Right lobe of liver (tissue), 6 donors: Measurements from ENCODE around the gene HERPUD1. TPM values are rescaled to one million over a fixed set of nuclear protein-coding genes. Genes with fewer than 3 reads are reported as not detected.

Experiments
- ATAC-seq, 4 donors: fragments of 200-7000 bp; cut with Tn5 transposase; one replicate each; pipeline ENCODE4 v1.9.1; 2020; ENCODE audit warnings: mild to moderate bottlenecking in 4 of 4, moderate library complexity in 4 of 4
- DNase-seq, 3 donors: peaks; one replicate each; pipeline ENCODE4 v3.0.0-alpha.2; 2020
- H3K27ac ChIP-seq, 3 donors: fragments of 200-600 bp; one replicate each; pipeline ENCODE4 v1.8.0; 2022
- H3K27me3 ChIP-seq, 2 donors: fragments of 200-600 bp; one replicate each; pipeline ENCODE4 v1.8.0; 2022
- H3K36me3 ChIP-seq, 4 donors: fragments of 200-600 bp; sonication (generic) in 1 of 4; one replicate each; pipeline versions ENCODE4 v1.5.1 to v1.8.0; 2017 to 2022; ENCODE audit warnings: control low read depth in 1 of 4
- H3K4me1 ChIP-seq, 4 donors: fragments of 200-600 bp; sonication (generic) in 1 of 4; one replicate each; pipeline versions ENCODE4 v1.5.1 to v1.8.0; 2017 to 2022; ENCODE audit warnings: control low read depth in 1 of 4
- H3K4me3 ChIP-seq, 3 donors: fragments of 200-600 bp; one replicate each; pipeline ENCODE4 v1.8.0; 2022
- H3K9me3 ChIP-seq, 4 donors: fragments of 200-600 bp; sonication (generic) in 1 of 4; one replicate each; pipeline versions ENCODE4 v1.5.1 to v1.8.0; 2017 to 2022; ENCODE audit warnings: control low read depth in 1 of 4
- CTCF ChIP-seq, 4 donors: fragments of 200-600 bp in 3 of 4; fragments of 450-650 bp in 1 of 4; IDR thresholded peaks; one replicate each; pipeline versions ENCODE4 v1.5.1 to v1.8.0; 2016 to 2022; ENCODE audit warnings: antibody characterized with exemption in 4 of 4, mild to moderate bottlenecking in 2 of 4
- POLR2A ChIP-seq: fragments of 450-650 bp; IDR thresholded peaks from one replicate; pipeline ENCODE4 v1.6.1; 2017; ENCODE audit warnings: antibody characterized with exemption, mild to moderate bottlenecking
- WGBS: methylation state at CpG from one replicate; pipeline ENCODE4 v1.1.6; 2018; ENCODE audit warnings: low coverage, low lambda C conversion rate; ENCODE audit not compliant: insufficient coverage; ENCODE audit errors: missing lambda C conversion rate; 5-methylcytosine and 5-hydroxymethylcytosine counted together
- intact Hi-C, 2 donors: fragments of 100-400 bp; cut with DNase I; formaldehyde crosslinking; loops; one replicate each; pipeline versions ENCODE4 v1.11.2 to v1.14.1; 2022
- total RNA-seq, 6 experiments: library from RNA; depleted of rRNA in 2 of 6; stranded (reverse); fragments of >200 nt in 2 of 6; fragmentation: NEBNext Ultra II Directional in 3 of 6; extraction: Animal tissue kit (Norgen Biotek cat#: 25700) in 3 of 6; gene quantifications; one replicate each; pipeline versions ENCODE4 v1.1.0 to v1.2.4, GENCODE V29; 2016 to 2023
- donor health status: DM: no; HTN: yes; CAD: no.
- donor health status: DM: no; HTN: no; CAD: no.
- donor health status: DM: no; HTN: no; CAD: no.
- donor health status: DM: no; HTN: yes; CAD: no.
- donor health status: DM: no; HTN: yes; CAD: no.

Gene HERPUD1
- total RNA-seq, 6 experiments from 2014 or later: 103 to 185 (median 133) TPM

GRCh38 chr16:56939801-56940200, 7.9 kb downstream of the HERPUD1 start:
- no peak for ATAC-seq
- no peak for DNase-seq
- 66% methylated on average over 4 of the region's 4 CpGs for WGBS
- H3K27ac ChIP-seq: no peak overlapping the region
- no peaks in the 10 kb centered on the region for H3K27me3 ChIP-seq
- peaks cover 57 to 100% (median 79%) of the 10 kb centered on the region in 4 donors for H3K36me3 ChIP-seq
- peaks cover 0 to 20% (median 14%) of the 10 kb centered on the region in 4 donors for H3K4me1 ChIP-seq
- no peaks in the 10 kb centered on the region for H3K9me3 ChIP-seq
- intact Hi-C loops: no loop called here
- no peak overlapping the region for H3K4me3 ChIP-seq
- no peak for TF ChIP-seq POLR2A
- TF ChIP-seq CTCF (IDR thresholded peaks at IDR 0.05): no peak

GRCh38 chr16:56941092-56941491, 9.2 kb downstream of the HERPUD1 start:
- intact Hi-C loops: no loop called here
- Histone ChIP-seq H3K4me1 (peaks cover 0 to 18% (median 13%) of the 10 kb centered on the region in 4 donors), H3K9me3 (no peaks in the 10 kb centered on the region), H3K27ac (no peak overlapping the region), H3K27me3 (no peaks in the 10 kb centered on the region), H3K4me3 (no peak overlapping the region), H3K36me3 (peaks cover 54 to 99% (median 77%) of the 10 kb centered on the region in 4 donors)
- TF ChIP-seq POLR2A (peak; percentile 16), CTCF (IDR thresholded peaks at IDR 0.05) (no peak)
- 67% methylated on average over 2 of the region's 2 CpGs for WGBS
- ATAC-seq (no peak), DNase-seq (no peak)

GRCh38 chr16:56941856-56942331, 10.0 kb downstream of the HERPUD1 start:
- Histone ChIP-seq H3K4me1 (peaks cover 0 to 16% (median 9%) of the 10 kb centered on the region in 4 donors), H3K36me3 (peaks cover 46 to 93% (median 74%) of the 10 kb centered on the region in 4 donors), H3K9me3 (no peaks in the 10 kb centered on the region), H3K27ac (no peak overlapping the region), H3K27me3 (no peaks in the 10 kb centered on the region), H3K4me3 (no peak overlapping the region)
- intact Hi-C loops: no loop called here
- DNase-seq: no peak
- no peak for TF ChIP-seq CTCF (IDR thresholded peaks at IDR 0.05)
- no peak for TF ChIP-seq POLR2A
- 92% methylated on average over 6 of the region's 9 CpGs for WGBS
- ATAC-seq: no peak

GRCh38 chr16:56943761-56944375, 11.9 kb downstream of the HERPUD1 start:
- Histone ChIP-seq H3K9me3 (no peaks in the 10 kb centered on the region), H3K4me1 (peaks cover 0 to 12% (median 5%) of the 10 kb centered on the region in 4 donors), H3K27me3 (no peaks in the 10 kb centered on the region), H3K27ac (no peak overlapping the region), H3K4me3 (no peak overlapping the region), H3K36me3 (peaks cover 41 to 74% (median 58%) of the 10 kb centered on the region in 4 donors)
- TF ChIP-seq POLR2A (peak; percentile 15), CTCF (IDR thresholded peaks at IDR 0.05) (no peak)
- no peak for DNase-seq
- no peak for ATAC-seq
- 47% methylated on average over 6 of the region's 6 CpGs for WGBS
- intact Hi-C loops: no loop called here
